HepG2 (cell line): ENCODE data around the gene MOXD1.

Experiments used
- CTCF ChIP-seq: sonication (generic); formaldehyde crosslinking; IDR thresholded peaks from 2 replicates; pipeline ENCODE4 v1.5.0; 2020; ENCODE audit warnings: mild to moderate bottlenecking, missing genetic modification reagents, moderate library complexity
- EP300 ChIP-seq, 3 experiments: sonication (generic) in 1 of 3; formaldehyde crosslinking in 1 of 3; IDR thresholded peaks; 2 replicates each; pipeline versions ENCODE4 v1.5.1 to v1.6.1; 2011 to 2020; ENCODE audit warnings: low read depth in 2 of 3, low read length in 2 of 3, borderline replicate concordance in 1 of 3, improper control_type of control experiment in 1 of 3, mild to moderate bottlenecking in 1 of 3, missing genetic modification reagents in 1 of 3, moderate library complexity in 1 of 3
- NCOA1 ChIP-seq: sonication (generic); formaldehyde crosslinking; IDR thresholded peaks from 2 replicates; pipeline ENCODE4 v1.9.0; 2021; ENCODE audit warnings: missing genetic modification reagents
- NFE2L1 ChIP-seq: sonication (generic); formaldehyde crosslinking; IDR thresholded peaks from 2 replicates; pipeline ENCODE4 v1.4.0; 2020; ENCODE audit warnings: missing genetic modification reagents, mild to moderate bottlenecking, borderline replicate concordance
- RAD21 ChIP-seq: fragments of 450-650 bp; formaldehyde crosslinking; IDR thresholded peaks from 2 replicates; pipeline ENCODE4 v1.5.0; 2020; ENCODE audit warnings: mild to moderate bottlenecking
- SNAPC2 ChIP-seq: sonication (generic); formaldehyde crosslinking; IDR thresholded peaks from 2 replicates; pipeline ENCODE4 v1.8.1; 2022; ENCODE audit warnings: mild to moderate bottlenecking, missing genetic modification reagents
- UBTF ChIP-seq: sonication (generic); formaldehyde crosslinking; IDR thresholded peaks from 2 replicates; pipeline ENCODE4 v1.4.0; 2020; ENCODE audit warnings: mild to moderate bottlenecking, missing genetic modification reagents
- ZNF263 ChIP-seq: sonication (generic); formaldehyde crosslinking; IDR thresholded peaks from 2 replicates; pipeline ENCODE4 v1.4.0; 2020; ENCODE audit warnings: missing genetic modification reagents
- ZZZ3 ChIP-seq: sonication (generic); formaldehyde crosslinking; IDR thresholded peaks from 2 replicates; pipeline ENCODE4 v1.4.0; 2020; ENCODE audit warnings: missing genetic modification reagents, mild to moderate bottlenecking, borderline replicate concordance

- TF ChIP-seq RAD21 (CRISPR knock-in tag) (no peak), UBTF (no peak), EP300 (IDR thresholded peaks at IDR 0.05; ENCODE audit: low read depth in 2 of 2, low read length in 2 of 2) (no peak), EP300 (CRISPR knock-in tag; IDR thresholded peaks at IDR 0.05; ENCODE audit: borderline replicate concordance) (no peak), ZNF263 (CRISPR knock-in tag) (no peak), NFE2L1 (CRISPR knock-in tag) (no peak), NCOA1 (CRISPR knock-in tag) (no peak), CTCF (CRISPR knock-in tag) (no peak), ZZZ3 (no peak), SNAPC2 (CRISPR knock-in tag) (no peak)
Observed at GRCh38 chr6:132364306-132365074, 36.8 kb downstream of the MOXD1 start.
